Retinal pigment epithelial cell (primary cell): ENCODE results near the gene SENP1.

Experiments used
- DNase-seq: peaks from one replicate; pipeline ENCODE4 v3.0.0-alpha.2; 2010; ENCODE audit warnings: low read depth
- H3K4me3 ChIP-seq: 2 replicates; pipeline ENCODE4 v1.5.1; 2011; ENCODE audit warnings: mild to moderate bottlenecking, low read length, control low read depth, moderate library complexity
- TF ChIP-seq, protein P1 (sequence below): conservative IDR thresholded peaks from 2 replicates; pipeline ENCODE4 v1.5.1; 2011; ENCODE audit warnings: low read depth, low read length, control low read depth, inconsistent platforms

SENP1 gene

DNA sequence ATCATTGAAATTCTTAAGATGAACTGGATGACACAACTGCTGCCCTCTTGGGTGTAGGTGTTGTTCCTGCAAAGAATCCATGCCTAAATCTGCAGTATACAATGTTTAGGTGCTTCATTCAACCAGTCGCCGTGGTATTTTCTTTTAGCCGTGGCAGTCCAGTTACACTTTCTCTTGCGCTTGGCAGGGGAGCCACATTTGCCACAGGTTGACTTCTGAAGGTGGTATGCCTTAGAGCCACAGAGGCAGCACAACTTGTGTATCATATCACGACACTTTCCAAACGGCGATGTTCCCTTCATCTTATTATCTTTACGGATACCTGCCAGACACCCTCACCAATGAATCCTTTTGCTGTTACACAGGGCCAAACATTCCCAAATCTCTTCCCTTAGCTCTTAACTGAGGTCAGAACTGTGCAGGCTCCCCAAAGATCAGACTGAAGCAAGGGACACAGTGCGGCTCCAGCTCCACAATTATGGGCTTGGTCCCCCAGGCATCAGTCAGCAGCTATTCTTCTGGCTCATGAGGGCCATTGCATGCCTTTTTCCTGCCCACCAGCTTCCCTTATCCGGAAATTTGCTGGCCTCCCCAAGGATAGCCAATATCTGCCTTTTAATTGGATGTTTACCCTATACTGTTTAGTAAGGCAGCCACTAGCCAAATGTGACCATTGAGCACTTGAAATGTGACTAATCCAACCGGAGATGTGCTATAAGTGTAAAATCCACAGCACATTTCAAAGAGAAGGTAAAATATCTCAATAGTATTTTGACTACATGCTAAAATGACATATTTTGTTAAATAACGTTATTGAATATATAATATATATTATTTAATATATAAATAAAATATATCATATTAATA, 50.7 kb downstream of the SENP1 start:
- TF ChIP-seq, protein P1, sequence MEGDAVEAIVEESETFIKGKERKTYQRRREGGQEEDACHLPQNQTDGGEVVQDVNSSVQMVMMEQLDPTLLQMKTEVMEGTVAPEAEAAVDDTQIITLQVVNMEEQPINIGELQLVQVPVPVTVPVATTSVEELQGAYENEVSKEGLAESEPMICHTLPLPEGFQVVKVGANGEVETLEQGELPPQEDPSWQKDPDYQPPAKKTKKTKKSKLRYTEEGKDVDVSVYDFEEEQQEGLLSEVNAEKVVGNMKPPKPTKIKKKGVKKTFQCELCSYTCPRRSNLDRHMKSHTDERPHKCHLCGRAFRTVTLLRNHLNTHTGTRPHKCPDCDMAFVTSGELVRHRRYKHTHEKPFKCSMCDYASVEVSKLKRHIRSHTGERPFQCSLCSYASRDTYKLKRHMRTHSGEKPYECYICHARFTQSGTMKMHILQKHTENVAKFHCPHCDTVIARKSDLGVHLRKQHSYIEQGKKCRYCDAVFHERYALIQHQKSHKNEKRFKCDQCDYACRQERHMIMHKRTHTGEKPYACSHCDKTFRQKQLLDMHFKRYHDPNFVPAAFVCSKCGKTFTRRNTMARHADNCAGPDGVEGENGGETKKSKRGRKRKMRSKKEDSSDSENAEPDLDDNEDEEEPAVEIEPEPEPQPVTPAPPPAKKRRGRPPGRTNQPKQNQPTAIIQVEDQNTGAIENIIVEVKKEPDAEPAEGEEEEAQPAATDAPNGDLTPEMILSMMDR, result no peak

DNA sequence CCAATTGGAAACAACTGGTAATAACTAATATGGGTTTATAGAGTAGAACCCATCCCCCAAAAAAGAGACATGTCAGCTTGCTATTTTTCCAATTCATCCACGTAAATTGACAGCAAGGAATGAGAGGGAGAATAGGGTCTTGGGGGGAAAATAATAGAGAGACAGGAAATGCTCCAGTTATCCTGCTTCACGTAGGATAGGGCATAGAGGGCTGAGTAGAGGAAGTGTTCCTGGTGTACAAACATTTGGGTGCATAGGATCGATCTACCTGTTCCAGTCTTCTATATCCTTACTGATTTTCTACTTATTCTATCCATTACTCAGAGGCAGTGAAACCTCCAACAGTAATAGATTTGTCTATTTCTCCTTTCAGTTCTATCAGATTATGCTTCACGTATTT, 52.0 kb downstream of the SENP1 start:
- no peak overlapping the region for H3K4me3 ChIP-seq
- TF ChIP-seq, protein P1, result no peak
- no peak for DNase-seq

More for the DNA sequence above, 50.7 kb downstream of the SENP1 start:
- no peak overlapping the region for H3K4me3 ChIP-seq
- DNase-seq, result no peak

DNA sequence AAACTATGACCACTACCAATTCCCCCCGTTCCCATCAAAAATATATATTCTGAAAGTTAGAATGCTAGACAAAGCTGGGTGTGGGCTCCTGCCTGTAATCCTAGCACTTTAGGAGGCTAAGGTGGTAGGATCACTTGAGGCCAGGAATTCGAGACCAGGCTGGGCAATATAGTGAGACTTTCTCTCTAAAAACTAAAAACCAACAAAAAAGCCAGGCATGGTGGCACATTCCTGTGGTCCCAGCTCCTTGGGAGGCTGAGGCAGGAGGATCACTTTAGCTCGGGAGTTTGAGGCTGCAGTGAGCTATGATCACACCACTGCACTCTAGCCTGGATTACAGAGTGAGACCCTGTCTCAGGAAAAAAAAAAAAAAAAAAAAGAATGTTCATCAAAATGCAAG, 52.8 kb downstream of the SENP1 start:
- TF ChIP-seq, protein P1, result no peak
- H3K4me3 ChIP-seq, result no peak overlapping the region
- no peak for DNase-seq

DNA sequence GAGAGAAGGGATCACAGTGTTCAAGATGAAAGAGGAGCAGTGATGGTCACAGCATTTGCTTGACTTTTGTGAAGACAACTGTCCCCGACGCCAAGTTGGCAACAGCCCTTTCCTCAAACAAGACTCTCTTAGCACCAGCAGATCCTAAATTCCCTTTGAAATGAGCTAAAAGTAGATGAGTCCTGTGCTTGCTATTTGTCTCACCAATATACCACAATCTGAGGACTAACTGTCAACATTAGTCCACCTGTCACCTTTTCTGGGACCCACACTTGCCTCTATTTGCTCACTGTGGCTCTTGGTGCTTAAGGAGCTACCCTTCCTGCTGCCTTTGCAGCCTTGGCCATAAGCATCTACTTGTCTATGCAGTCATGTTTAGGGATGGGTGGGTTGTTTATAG, 54.2 kb downstream of the SENP1 start:
- DNase-seq, result no peak
- TF ChIP-seq, protein P1, result no peak
- no peak overlapping the region for H3K4me3 ChIP-seq

DNA sequence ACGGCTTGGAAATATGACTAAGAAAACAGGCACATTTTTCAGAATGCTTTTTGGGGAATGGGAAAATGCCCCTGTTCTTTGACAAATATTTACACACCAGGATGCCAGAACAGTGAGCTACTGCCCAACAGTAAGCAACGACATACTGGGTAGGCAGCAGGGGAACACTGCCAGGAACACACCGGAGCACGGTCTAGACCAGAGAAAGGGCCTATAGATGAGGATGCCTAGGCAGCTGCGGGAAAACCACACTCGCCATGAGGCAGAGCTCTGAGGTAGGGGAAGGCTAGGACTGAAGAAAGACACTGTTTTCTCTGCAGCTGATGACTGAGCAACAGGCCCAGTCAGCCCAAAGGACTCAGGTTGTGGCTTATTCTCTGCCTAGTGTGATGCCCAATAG, 55.7 kb downstream of the SENP1 start:
- H3K4me3 ChIP-seq, result no peak overlapping the region
- TF ChIP-seq, protein P1, result no peak
- DNase-seq, result no peak

DNA sequence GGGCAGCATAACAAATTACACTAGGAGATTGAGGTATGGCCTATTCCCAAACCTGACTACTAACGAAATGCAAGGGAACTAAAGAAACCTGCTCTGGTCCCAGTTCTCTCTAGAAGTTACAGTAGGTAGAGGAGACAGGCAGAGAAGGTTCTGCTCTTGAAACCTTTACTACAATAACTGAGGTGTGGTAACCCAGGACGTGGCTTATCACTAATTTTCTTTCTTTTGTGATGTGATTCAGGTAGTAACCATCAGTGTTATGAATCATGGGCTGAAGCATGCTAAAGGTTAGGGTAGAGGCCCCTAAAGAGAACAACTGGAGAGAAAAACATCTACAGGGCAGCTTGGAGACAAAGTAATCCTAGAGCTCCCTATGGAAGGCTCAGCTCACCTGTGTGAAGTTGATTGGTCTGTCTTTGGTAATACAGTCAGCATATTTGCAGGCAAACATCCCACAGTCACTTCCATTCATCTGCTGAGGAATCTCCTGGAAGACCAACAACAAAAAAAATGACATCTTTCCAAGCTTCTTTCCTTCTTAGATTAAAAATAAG, 59.8 kb downstream of the SENP1 start:
- TF ChIP-seq, protein P1, result no peak
- no peak for DNase-seq
- H3K4me3 ChIP-seq, result no peak overlapping the region
